Stimulated activated CD4-positive, alpha-beta T cell treated with anti-CD3 and anti-CD28 coated beads, Interleukin-1b, Interleukin-23, amount 100 ng/mL, for 24 hours (primary cell): ENCODE data around the gene ZBTB16.

Experiments used
- DNase-seq, 4 experiments: peaks; one replicate each; pipeline ENCODE4 v3.0.0-alpha.2; 2020; ENCODE audit warnings: low read depth in 4 of 4, low spot score in 1 of 4

ZBTB16 gene

GRCh38 chr11:114125531-114125930 is 66.0 kb downstream of the ZBTB16 start:
- DNase-seq: no peak

- DNase-seq: no peak
Measured at GRCh38 chr11:114125959-114126358, 66.4 kb downstream of the ZBTB16 start.

- no peak for DNase-seq
Measured at GRCh38 chr11:114128399-114128798, 68.9 kb downstream of the ZBTB16 start.

GRCh38 chr11:114129142-114129541 is 69.6 kb downstream of the ZBTB16 start:
- DNase-seq: no peak

GRCh38 chr11:114129699-114130098 is 70.2 kb downstream of the ZBTB16 start:
- DNase-seq: no peak

- DNase-seq: no peak
Measured at GRCh38 chr11:114130115-114130576, 70.6 kb downstream of the ZBTB16 start.

GRCh38 chr11:114130629-114131277 is 71.2 kb downstream of the ZBTB16 start:
- DNase-seq: no peak

- DNase-seq: no peak
Measured at GRCh38 chr11:114131461-114131864, 72.0 kb downstream of the ZBTB16 start.

- DNase-seq: no peak
Measured at GRCh38 chr11:114132417-114132816, 72.9 kb downstream of the ZBTB16 start.

GRCh38 chr11:114132944-114133394 is 73.5 kb downstream of the ZBTB16 start:
- DNase-seq: no peak

GRCh38 chr11:114133548-114134329 is 74.2 kb downstream of the ZBTB16 start:
- no peak for DNase-seq

- DNase-seq: no peak
Measured at GRCh38 chr11:114134870-114135269, 75.4 kb downstream of the ZBTB16 start.

- DNase-seq: no peak
Measured at GRCh38 chr11:114135737-114136151, 76.2 kb downstream of the ZBTB16 start.

- DNase-seq: no peak
Measured at GRCh38 chr11:114136686-114137640, 77.5 kb downstream of the ZBTB16 start.

GRCh38 chr11:114137838-114138237 is 78.3 kb downstream of the ZBTB16 start:
- DNase-seq: no peak

GRCh38 chr11:114138411-114138810 is 78.9 kb downstream of the ZBTB16 start:
- DNase-seq: no peak

GRCh38 chr11:114140826-114141225 is 81.3 kb downstream of the ZBTB16 start:
- DNase-seq: no peak

- DNase-seq: no peak
Measured at GRCh38 chr11:114141863-114142580, 82.5 kb downstream of the ZBTB16 start.

GRCh38 chr11:114142707-114143106 is 83.2 kb downstream of the ZBTB16 start:
- DNase-seq: no peak

- DNase-seq: no peak
Measured at GRCh38 chr11:114145166-114145775, 85.8 kb downstream of the ZBTB16 start.
